ENCODE measurements around the gene NEURL1B. TPM values are rescaled to one million over a fixed set of nuclear protein-coding genes. Genes with fewer than 3 reads are reported as not detected.

NEURL1B gene
- total and polyA plus RNA-seq, 10 donors = 0.26 to 2.5 (median 1.2) TPM

DNA sequence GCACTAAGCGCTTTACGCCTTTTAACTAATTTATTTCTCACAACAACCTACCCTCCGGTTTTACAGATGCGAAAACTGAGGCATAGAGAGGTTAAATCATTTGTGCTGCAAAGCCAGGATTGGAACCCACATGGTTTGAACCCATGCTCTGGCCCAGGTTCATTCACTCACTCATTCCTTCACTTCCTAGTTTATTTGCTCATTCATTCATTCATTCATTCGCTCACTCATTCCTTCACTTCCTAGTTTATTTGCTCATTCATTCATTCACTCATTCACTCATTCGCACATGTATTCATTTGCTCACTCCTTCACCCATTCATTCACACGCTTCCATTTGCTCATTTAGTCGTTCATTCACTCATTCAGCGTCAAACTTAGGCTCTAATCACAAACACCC is 29.4 kb downstream of the NEURL1B start:
- no peak for DNase-seq
- 92 to 99% (median 96%) methylated on average over 9 of the region's 9 CpGs for WGBS, 5 donors
- no peak overlapping the region for H3K27ac ChIP-seq
- intact Hi-C loops (cut with DNase I; ENCODE audit: low total_unique reads) = no loop called here
- no peaks in the 10 kb centered on the region for H3K27me3 ChIP-seq (replicated peaks in 1 of 7)
- H3K36me3 ChIP-seq = no peaks in the 10 kb centered on the region
- no peak overlapping the region for H3K4me3 ChIP-seq
- H3K9me3 ChIP-seq = no peaks in the 10 kb centered on the region
- TF ChIP-seq CTCF (IDR thresholded peaks at IDR 0.05 in 8 of 11, conservative IDR thresholded peaks at IDR 0.05 in 3 of 11) = no peak
- TF ChIP-seq POLR2A (IDR thresholded peaks at IDR 0.05) = no peak
- TF ChIP-seq POLR2AphosphoS5 (IDR thresholded peaks at IDR 0.05) = no peak
- H3K4me1 ChIP-seq = peaks cover 0 to 3% (median under 1%) of the 10 kb centered on the region in 6 donors

- TF ChIP-seq POLR2A (IDR thresholded peaks at IDR 0.05) (no peak), CTCF (IDR thresholded peaks at IDR 0.05 in 8 of 11, conservative IDR thresholded peaks at IDR 0.05 in 3 of 11) (no peak), POLR2AphosphoS5 (IDR thresholded peaks at IDR 0.05) (no peak)
- no peaks in the 10 kb centered on the region for H3K4me1 ChIP-seq
- peak; percentile 69 for DNase-seq
- no peak overlapping the region for H3K27ac ChIP-seq
- no peaks in the 10 kb centered on the region for H3K27me3 ChIP-seq (replicated peaks in 1 of 7)
- WGBS, 5 donors = 91 to 98% (median 95%) methylated on average over 5 of the region's 5 CpGs
- no peak overlapping the region for H3K4me3 ChIP-seq
- H3K36me3 ChIP-seq = no peaks in the 10 kb centered on the region
- intact Hi-C loops (cut with DNase I; ENCODE audit: low total_unique reads) = no loop called here
- no peaks in the 10 kb centered on the region for H3K9me3 ChIP-seq
These were observed 30.0 kb downstream of the NEURL1B start for GRCh38 chr5:172671091-172671490.

DNA sequence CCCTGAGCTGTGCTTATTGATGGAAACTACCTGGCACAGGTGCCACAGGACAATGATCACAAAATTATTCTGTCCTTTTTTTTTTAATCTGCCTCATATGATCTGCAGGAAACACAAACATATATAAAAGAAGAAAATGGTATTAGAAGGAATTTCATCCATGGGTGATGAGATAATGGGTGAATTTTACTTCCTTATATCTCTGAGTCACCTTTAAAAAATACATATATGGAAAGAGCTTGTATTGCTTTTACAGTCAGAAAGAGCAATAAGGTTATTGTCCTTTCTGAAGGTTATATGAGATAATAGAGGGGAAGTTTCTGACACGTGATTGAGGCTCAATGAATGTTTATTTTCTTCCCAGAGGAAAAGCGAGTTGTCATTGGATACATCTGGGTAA is 31.6 kb downstream of the NEURL1B start:
- WGBS, 5 donors = 28 to 82% (median 65%) methylated on average over 2 of the region's 2 CpGs
- Histone ChIP-seq H3K27ac (no peak overlapping the region), H3K9me3 (no peaks in the 10 kb centered on the region), H3K27me3 (replicated peaks in 1 of 7) (no peaks in the 10 kb centered on the region), H3K4me1 (no peaks in the 10 kb centered on the region), H3K36me3 (no peaks in the 10 kb centered on the region), H3K4me3 (no peak overlapping the region)
- intact Hi-C loops (cut with DNase I; ENCODE audit: low total_unique reads) = no loop called here
- no peak for TF ChIP-seq POLR2AphosphoS5 (IDR thresholded peaks at IDR 0.05)
- no peak for TF ChIP-seq CTCF (IDR thresholded peaks at IDR 0.05 in 8 of 11, conservative IDR thresholded peaks at IDR 0.05 in 3 of 11)
- no peak for TF ChIP-seq POLR2A (IDR thresholded peaks at IDR 0.05)
- DNase-seq = no peak

GRCh38 chr5:172674155-172674554 is 33.1 kb downstream of the NEURL1B start:
- no peak overlapping the region for H3K4me3 ChIP-seq
- intact Hi-C loops (cut with DNase I; ENCODE audit: low total_unique reads) = no loop called here
- no peak for TF ChIP-seq CTCF (IDR thresholded peaks at IDR 0.05 in 8 of 11, conservative IDR thresholded peaks at IDR 0.05 in 3 of 11)
- no peak for TF ChIP-seq POLR2A (IDR thresholded peaks at IDR 0.05)
- no peak for TF ChIP-seq POLR2AphosphoS5 (IDR thresholded peaks at IDR 0.05)
- no peaks in the 10 kb centered on the region for H3K27me3 ChIP-seq (replicated peaks in 1 of 7)
- no peak for DNase-seq
- no peaks in the 10 kb centered on the region for H3K36me3 ChIP-seq
- H3K4me1 ChIP-seq = no peaks in the 10 kb centered on the region
- H3K27ac ChIP-seq = no peak overlapping the region
- H3K9me3 ChIP-seq = no peaks in the 10 kb centered on the region
- WGBS, 5 donors = 90 to 97% (median 93%) methylated on average over 7 of the region's 7 CpGs

All from spleen (tissue), 11 donors.